WTC11 (cell line): Measurements from ENCODE around the gene SIGLEC7.

ENCODE experiments used
- FOXP4 ChIP-seq: sonication (generic); formaldehyde crosslinking; IDR thresholded peaks from 2 replicates; pipeline ENCODE4 v1.8.0; 2022; ENCODE audit warnings: mild to moderate bottlenecking, missing genetic modification reagents
- NR2C2 ChIP-seq: sonication (generic); formaldehyde crosslinking; IDR thresholded peaks from 2 replicates; pipeline ENCODE4 v1.8.0; 2022; ENCODE audit warnings: mild to moderate bottlenecking, missing genetic modification reagents
- SP1 ChIP-seq: sonication (generic); formaldehyde crosslinking; conservative IDR thresholded peaks from 2 replicates; pipeline ENCODE4 v1.8.1; 2022; ENCODE audit warnings: missing genetic modification reagents
- ZBTB21 ChIP-seq: sonication (generic); formaldehyde crosslinking; IDR thresholded peaks from 2 replicates; pipeline ENCODE4 v1.8.1; 2023; ENCODE audit warnings: mild to moderate bottlenecking, missing genetic modification reagents, borderline replicate concordance
- ZNF512 ChIP-seq: sonication (generic); formaldehyde crosslinking; IDR thresholded peaks from 2 replicates; pipeline ENCODE4 v1.8.1; 2022; ENCODE audit warnings: missing genetic modification reagents, borderline replicate concordance
- TF ChIP-seq, protein P1 (sequence below): fragments of 200-600 bp; IDR thresholded peaks from 2 replicates; pipeline ENCODE4 v1.8.0; 2022; ENCODE audit warnings: antibody characterized with exemption

DNA sequence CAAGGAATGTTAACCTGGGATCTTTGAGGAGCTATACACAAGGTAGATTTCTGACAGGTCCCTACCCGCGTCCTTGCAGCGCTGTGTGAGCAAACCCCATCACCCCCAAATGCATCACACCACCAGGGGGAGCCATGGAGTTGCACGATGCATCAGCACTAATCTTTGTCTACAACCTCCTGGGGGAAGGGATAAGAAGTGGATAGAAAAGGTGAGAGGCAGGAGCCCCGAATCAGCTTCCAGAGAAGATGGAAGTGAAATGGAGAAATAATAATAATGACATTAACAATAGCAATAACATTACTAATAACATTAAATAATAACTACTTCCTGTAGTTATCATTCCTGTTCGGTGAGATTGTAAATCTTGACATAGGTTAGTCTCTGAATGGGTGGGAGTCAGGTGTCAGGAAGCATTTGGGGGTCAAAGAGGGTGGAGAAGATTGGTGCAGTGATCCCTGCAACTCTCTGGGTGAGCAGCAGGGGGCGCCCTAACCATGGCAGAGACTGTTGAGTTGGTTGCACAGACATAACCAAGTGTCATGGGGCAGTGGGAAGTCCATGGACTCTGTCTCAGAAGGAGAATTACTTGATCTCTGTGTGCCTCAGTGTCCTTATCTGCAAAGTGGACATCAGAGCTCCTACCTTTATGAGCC lies 16.5 kb downstream of the SIGLEC7 start:
- TF ChIP-seq ZNF512 (CRISPR knock-in tag) (no peak), SP1 (CRISPR knock-in tag) (no peak), FOXP4 (CRISPR knock-in tag) (no peak), NR2C2 (CRISPR knock-in tag) (no peak), ZBTB21 (no peak)
- TF ChIP-seq, protein P1, sequence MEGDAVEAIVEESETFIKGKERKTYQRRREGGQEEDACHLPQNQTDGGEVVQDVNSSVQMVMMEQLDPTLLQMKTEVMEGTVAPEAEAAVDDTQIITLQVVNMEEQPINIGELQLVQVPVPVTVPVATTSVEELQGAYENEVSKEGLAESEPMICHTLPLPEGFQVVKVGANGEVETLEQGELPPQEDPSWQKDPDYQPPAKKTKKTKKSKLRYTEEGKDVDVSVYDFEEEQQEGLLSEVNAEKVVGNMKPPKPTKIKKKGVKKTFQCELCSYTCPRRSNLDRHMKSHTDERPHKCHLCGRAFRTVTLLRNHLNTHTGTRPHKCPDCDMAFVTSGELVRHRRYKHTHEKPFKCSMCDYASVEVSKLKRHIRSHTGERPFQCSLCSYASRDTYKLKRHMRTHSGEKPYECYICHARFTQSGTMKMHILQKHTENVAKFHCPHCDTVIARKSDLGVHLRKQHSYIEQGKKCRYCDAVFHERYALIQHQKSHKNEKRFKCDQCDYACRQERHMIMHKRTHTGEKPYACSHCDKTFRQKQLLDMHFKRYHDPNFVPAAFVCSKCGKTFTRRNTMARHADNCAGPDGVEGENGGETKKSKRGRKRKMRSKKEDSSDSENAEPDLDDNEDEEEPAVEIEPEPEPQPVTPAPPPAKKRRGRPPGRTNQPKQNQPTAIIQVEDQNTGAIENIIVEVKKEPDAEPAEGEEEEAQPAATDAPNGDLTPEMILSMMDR = peak; percentile 96
